Measurements from ENCODE around the gene SCD5. TPM values are rescaled to one million over a fixed set of nuclear protein-coding genes. Genes with fewer than 3 reads are reported as not detected.

Gene SCD5
- total RNA-seq, 1 donor from 2014 or later, result 61.7 TPM

- Mint-ChIP-seq H3K9me3 (ENCODE audit: unreplicated experiment) (no peaks in the 10 kb centered on the region), H3K36me3 (ENCODE audit: low read depth, unreplicated experiment) (peaks cover 13% of the 10 kb centered on the region), H3K27ac (ENCODE audit: unreplicated experiment) (peak overlapping the region; percentile 56), H3K27me3 (ENCODE audit: low read depth, unreplicated experiment) (no peaks in the 10 kb centered on the region), H3K4me1 (ENCODE audit: low read depth, unreplicated experiment) (peaks cover 9% of the 10 kb centered on the region), H3K4me3 (ENCODE audit: unreplicated experiment) (no peak overlapping the region)
- DNase-seq (ENCODE audit: low read depth) (peak; percentile 76), FAIRE-seq (peak; percentile 62)
- Histone ChIP-seq H4K20me1 (ENCODE audit: insufficient read depth, low read length) (peaks cover 3% of the 10 kb centered on the region), H3K4me2 (ENCODE audit: low read length) (no peak overlapping the region), H3K27me3 (ENCODE audit: insufficient read depth, low read length) (no peaks in the 10 kb centered on the region), H3K4me3 (ENCODE audit: insufficient read depth, low read depth, low read length) (no peak overlapping the region), H3K4me1 (ENCODE audit: insufficient read depth, low read length) (peaks cover 6% of the 10 kb centered on the region), H3K9ac (ENCODE audit: low read length) (no peak overlapping the region), H3K36me3 (ENCODE audit: insufficient read depth, low read length) (no peaks in the 10 kb centered on the region), H3K9me3 (ENCODE audit: insufficient read depth, low read depth, low read length) (no peaks in the 10 kb centered on the region), H3K27ac (ENCODE audit: low read depth, low read length) (peak overlapping the region; percentile 14), H2AFZ (ENCODE audit: low read depth, low read length) (no peak overlapping the region), H3K79me2 (ENCODE audit: insufficient read depth, low read length) (no peaks in the 10 kb centered on the region)
- TF ChIP-seq CTCF (IDR thresholded peaks at IDR 0.05; ENCODE audit: insufficient read depth, low read depth, low read length), result no peak
- no peak for TF ChIP-seq EZH2 (IDR thresholded peaks at IDR 0.05; ENCODE audit: insufficient read depth, low read length)
Measured at GRCh38 chr4:82643994-82644733, 154.4 kb downstream of the SCD5 start.

- Histone ChIP-seq H2AFZ (ENCODE audit: low read depth, low read length) (no peak overlapping the region), H3K9me3 (ENCODE audit: insufficient read depth, low read depth, low read length) (no peaks in the 10 kb centered on the region), H3K27me3 (ENCODE audit: insufficient read depth, low read length) (no peaks in the 10 kb centered on the region), H3K4me3 (ENCODE audit: insufficient read depth, low read depth, low read length) (no peak overlapping the region), H3K79me2 (ENCODE audit: insufficient read depth, low read length) (no peaks in the 10 kb centered on the region), H3K4me2 (ENCODE audit: low read length) (no peak overlapping the region), H3K36me3 (ENCODE audit: insufficient read depth, low read length) (no peaks in the 10 kb centered on the region), H3K4me1 (ENCODE audit: insufficient read depth, low read length) (no peaks in the 10 kb centered on the region), H4K20me1 (ENCODE audit: insufficient read depth, low read length) (peaks cover 3% of the 10 kb centered on the region), H3K27ac (ENCODE audit: low read depth, low read length) (no peak overlapping the region), H3K9ac (ENCODE audit: low read length) (no peak overlapping the region)
- TF ChIP-seq CTCF (IDR thresholded peaks at IDR 0.05; ENCODE audit: insufficient read depth, low read depth, low read length) (no peak), EZH2 (IDR thresholded peaks at IDR 0.05; ENCODE audit: insufficient read depth, low read length) (no peak)
- DNase-seq (ENCODE audit: low read depth) (no peak), FAIRE-seq (no peak)
- H3K4me3 Mint-ChIP-seq (ENCODE audit: unreplicated experiment), result no peak overlapping the region
- H3K9me3 Mint-ChIP-seq (ENCODE audit: unreplicated experiment), result no peaks in the 10 kb centered on the region
- H3K4me1 Mint-ChIP-seq (ENCODE audit: low read depth, unreplicated experiment), result peaks cover 9% of the 10 kb centered on the region
- H3K27ac Mint-ChIP-seq (ENCODE audit: unreplicated experiment), result no peak overlapping the region
- H3K36me3 Mint-ChIP-seq (ENCODE audit: low read depth, unreplicated experiment), result peaks cover 15% of the 10 kb centered on the region
- H3K27me3 Mint-ChIP-seq (ENCODE audit: low read depth, unreplicated experiment), result no peaks in the 10 kb centered on the region
Measured at GRCh38 chr4:82642331-82642730, 156.3 kb downstream of the SCD5 start.

- H3K27me3 Mint-ChIP-seq (ENCODE audit: low read depth, unreplicated experiment), result no peaks in the 10 kb centered on the region
- H3K4me3 Mint-ChIP-seq (ENCODE audit: unreplicated experiment), result no peak overlapping the region
- peaks cover 9% of the 10 kb centered on the region for H3K4me1 Mint-ChIP-seq (ENCODE audit: low read depth, unreplicated experiment)
- H3K36me3 Mint-ChIP-seq (ENCODE audit: low read depth, unreplicated experiment), result peaks cover 17% of the 10 kb centered on the region
- Histone ChIP-seq H3K27ac (ENCODE audit: low read depth, low read length) (no peak overlapping the region), H3K9ac (ENCODE audit: low read length) (no peak overlapping the region), H3K4me2 (ENCODE audit: low read length) (no peak overlapping the region), H3K4me1 (ENCODE audit: insufficient read depth, low read length) (no peaks in the 10 kb centered on the region), H3K4me3 (ENCODE audit: insufficient read depth, low read depth, low read length) (no peak overlapping the region), H3K79me2 (ENCODE audit: insufficient read depth, low read length) (no peaks in the 10 kb centered on the region), H3K36me3 (ENCODE audit: insufficient read depth, low read length) (no peaks in the 10 kb centered on the region), H2AFZ (ENCODE audit: low read depth, low read length) (no peak overlapping the region), H4K20me1 (ENCODE audit: insufficient read depth, low read length) (peaks cover 3% of the 10 kb centered on the region), H3K9me3 (ENCODE audit: insufficient read depth, low read depth, low read length) (no peaks in the 10 kb centered on the region), H3K27me3 (ENCODE audit: insufficient read depth, low read length) (no peaks in the 10 kb centered on the region)
- DNase-seq (ENCODE audit: low read depth) (no peak), FAIRE-seq (no peak)
- TF ChIP-seq EZH2 (IDR thresholded peaks at IDR 0.05; ENCODE audit: insufficient read depth, low read length) (no peak), CTCF (IDR thresholded peaks at IDR 0.05; ENCODE audit: insufficient read depth, low read depth, low read length) (no peak)
- no peak overlapping the region for H3K27ac Mint-ChIP-seq (ENCODE audit: unreplicated experiment)
- no peaks in the 10 kb centered on the region for H3K9me3 Mint-ChIP-seq (ENCODE audit: unreplicated experiment)
Measured at GRCh38 chr4:82640540-82640939, 158.1 kb downstream of the SCD5 start.

All from astrocyte (in vitro differentiated cells and primary cell).